NCI-H2196 (cell line): ENCODE measurements around the gene CIROP.

Experiments used
- DNase-seq: peaks from one replicate; lab custom pipeline; 2025; ENCODE audit not compliant: unreplicated experiment; lab: John Stamatoyannopoulos, UW

CIROP gene

GRCh38 chr14:23093991-23094665, 10.7 kb downstream of the CIROP start:
- DNase-seq: no peak

DNA sequence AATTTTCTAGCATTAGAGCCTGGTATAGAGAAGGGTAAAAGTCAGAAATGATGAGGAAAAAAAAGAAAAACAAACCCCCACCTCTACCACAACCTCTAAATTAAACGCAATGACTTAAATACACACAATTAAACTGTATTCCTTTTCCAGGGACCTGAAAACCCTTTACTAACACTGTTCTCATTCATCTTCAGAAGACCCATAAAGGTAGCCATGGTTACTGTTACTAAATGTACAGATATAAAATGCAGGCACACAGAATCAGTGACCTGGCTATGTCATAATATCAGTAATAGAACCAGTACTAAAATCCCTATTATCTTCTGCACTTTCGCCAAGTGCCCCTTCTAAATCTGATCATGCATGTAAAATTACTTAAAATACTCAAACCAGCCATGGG, 11.3 kb downstream of the CIROP start:
- DNase-seq: no peak

DNA sequence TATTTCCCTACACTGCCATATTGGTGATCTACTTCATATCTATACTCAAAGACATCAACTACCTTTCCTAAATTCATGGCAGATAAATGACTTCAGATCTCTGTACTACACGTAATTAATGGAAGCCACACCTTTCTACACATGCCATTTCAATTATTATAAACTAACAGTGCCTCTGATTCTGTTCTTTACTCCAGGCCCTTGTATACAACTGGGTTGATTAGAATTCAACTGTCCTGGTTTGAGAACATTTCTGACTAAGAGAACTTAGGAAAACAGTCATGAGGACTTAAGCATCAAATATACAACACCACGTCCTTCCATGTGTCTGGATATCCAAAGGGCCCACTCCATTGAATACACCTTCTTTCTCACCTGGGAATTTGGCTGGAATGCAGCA, 11.7 kb downstream of the CIROP start:
- DNase-seq: no peak

DNA sequence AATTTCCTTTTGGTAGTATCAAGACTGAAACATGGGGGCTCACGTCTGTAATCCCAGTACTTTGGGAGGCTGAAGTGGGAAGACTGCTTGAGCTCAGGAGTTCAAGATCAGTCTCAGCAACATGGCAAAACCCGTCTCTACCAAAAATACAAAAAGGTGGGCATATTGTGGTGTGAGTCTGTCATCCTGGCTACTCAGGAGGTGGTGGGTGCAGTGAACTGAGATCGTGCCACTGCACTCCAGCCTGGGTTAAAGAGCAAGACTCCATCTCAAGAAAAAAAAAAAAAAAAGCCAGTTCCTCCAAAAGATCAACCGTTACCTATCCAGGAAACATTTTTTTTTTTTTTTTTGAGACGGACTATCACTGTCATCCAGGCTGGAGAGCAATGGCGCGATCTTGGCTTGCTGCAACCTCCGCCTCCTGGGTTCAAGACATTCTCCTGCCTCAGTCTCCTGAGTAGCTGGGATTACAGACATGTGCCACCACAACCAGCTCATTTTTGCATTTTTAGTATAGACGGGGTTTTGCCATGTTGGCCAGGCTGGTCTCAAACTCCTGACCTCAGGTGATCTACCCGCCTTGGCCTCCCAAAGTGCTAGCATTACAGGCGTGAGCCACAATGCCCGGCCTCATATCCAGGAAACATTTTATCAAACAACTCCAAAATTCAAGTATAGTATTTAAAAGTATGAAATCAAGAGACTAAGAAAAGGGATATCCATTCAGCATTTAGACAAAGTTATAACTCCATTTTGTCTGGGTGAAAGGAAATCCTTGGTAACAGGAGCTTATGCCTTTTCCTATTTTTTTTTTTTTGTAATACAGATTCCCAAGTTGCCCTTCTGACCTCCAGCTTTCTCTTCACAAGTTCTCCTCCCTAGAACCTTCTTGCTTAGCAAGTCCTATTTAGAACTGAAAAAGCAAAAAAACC, 13.2 kb downstream of the CIROP start:
- no peak for DNase-seq

GRCh38 chr14:23090254-23090636, 14.5 kb downstream of the CIROP start:
- DNase-seq: no peak

- no peak for DNase-seq
Measured at GRCh38 chr14:23089498-23090253, 15.1 kb downstream of the CIROP start.

GRCh38 chr14:23086565-23086964, 18.2 kb downstream of the CIROP start:
- DNase-seq: no peak

DNA sequence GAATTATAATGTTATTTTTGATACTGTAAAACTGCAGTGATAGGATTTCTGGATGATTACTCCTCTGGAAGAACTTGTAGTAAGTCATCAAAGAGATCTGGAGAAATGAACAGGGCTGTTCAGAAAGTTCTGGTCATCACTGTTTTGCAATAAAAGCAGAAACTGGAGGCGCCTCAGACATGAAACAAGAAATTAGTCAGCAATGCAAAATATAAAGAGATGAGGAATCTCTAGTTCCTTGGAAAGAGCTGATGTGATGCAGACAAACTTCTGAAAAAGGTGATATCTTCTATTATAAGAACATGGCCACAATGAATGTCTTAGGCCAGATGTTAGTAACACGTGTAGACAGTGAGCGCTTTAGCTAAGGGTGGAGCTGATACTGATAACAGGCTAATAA, 19.3 kb downstream of the CIROP start:
- DNase-seq: no peak

GRCh38 chr14:23080474-23080873, 24.3 kb downstream of the CIROP start:
- DNase-seq: no peak

- DNase-seq: no peak
Measured at GRCh38 chr14:23079716-23080115, 25.1 kb downstream of the CIROP start.

GRCh38 chr14:23078692-23079116, 26.1 kb downstream of the CIROP start:
- DNase-seq: no peak

DNA sequence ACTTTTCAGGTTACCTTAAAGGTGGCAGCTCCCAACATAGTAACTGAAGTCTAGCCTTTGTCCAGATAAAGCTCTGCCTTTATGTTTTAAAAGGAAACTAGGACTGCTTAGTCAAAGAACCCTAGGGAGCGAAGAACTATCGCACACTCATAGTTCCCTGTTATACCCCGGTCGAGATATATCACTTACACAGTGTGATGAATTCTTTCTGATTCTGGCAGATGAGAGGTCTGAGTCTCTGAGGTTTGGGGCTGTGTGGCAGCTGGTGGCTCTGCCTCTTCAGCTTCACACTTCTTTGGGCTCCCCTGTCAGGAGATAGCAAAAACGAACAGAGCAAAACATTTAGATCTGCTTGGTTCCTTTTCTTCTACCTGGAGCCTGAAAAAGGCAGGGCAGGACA, 26.8 kb downstream of the CIROP start:
- no peak for DNase-seq

DNA sequence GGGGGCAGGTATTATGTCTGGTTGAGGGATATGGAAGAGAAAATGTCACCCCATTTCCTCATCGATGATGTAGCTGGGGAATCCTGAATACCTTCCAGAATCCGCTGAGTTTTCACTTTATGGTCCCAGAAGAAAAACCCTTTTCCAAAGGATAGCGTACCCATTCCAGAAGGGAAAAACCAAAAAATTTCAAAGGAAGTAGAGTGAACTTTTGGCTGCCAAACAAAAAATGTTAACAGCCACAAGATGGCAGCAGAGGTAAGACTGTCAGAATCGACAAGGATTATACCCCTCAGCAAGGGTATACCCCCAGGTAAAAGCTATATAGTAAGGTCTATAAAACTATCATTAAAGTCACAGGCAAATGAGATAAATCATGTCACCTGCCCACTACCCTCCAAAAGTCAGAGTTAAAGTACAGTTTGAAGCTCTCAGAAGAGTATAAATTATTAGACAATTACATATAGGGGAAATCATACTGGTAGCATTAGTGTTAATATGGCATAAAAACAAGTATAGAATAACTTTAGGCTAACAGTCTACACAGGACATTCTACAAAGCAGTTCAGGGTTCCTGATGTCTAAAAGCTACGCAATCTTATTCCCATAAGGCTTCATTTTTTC, 27.9 kb downstream of the CIROP start:
- no peak for DNase-seq

DNA sequence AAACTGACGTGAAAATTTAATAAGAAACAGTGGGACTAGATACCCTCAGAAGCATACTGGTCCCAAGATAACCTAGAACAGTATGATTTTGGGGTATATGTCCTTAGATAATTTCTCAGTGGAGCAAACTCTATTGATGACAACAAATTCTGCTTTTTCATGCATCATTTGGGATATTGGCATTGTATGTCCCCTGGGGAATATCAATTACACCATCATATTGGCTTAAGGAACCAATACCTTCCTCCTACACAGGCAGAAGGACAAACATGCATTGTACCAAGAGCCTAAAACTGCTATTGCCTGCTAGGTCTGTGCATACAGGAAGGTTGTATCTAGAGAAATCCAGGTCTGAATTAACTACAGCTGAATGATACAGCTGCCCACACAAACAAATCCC, 29.9 kb downstream of the CIROP start:
- DNase-seq: no peak

- DNase-seq: no peak
Measured at GRCh38 chr14:23071921-23072539, 32.8 kb downstream of the CIROP start.

DNA sequence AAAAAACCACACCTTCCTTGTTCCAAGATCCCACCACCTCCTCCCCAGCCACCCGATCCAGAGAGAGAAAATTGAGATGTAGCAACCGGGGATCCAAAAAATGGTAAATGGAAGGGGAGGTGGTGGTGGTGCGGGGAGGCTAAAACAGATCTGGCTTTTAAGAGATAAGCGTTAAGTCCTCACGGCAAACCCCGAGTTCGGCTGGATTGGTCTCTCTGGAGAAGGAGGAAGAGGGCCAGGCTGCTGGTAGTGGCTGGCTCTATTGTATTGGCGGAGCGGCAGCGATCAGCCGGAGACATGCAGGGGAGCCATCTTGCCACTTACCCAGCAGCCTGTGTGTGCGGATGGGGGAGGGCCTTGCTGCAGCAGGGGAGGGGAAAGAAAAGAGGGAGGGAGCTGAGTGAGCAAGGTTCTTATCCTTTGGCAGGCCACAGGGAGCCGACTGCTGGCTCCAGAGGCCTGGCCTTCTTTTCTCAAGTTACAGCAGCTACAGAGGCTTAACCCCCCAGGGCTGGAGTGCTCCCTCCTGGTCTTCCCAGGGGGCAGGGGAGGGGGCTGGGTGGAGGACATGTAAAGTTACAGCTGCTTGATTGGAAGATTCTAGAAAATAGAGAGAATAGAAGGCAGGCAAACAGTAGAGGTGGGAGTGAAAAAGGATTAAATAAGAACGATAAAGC, 33.4 kb downstream of the CIROP start:
- no peak for DNase-seq

DNA sequence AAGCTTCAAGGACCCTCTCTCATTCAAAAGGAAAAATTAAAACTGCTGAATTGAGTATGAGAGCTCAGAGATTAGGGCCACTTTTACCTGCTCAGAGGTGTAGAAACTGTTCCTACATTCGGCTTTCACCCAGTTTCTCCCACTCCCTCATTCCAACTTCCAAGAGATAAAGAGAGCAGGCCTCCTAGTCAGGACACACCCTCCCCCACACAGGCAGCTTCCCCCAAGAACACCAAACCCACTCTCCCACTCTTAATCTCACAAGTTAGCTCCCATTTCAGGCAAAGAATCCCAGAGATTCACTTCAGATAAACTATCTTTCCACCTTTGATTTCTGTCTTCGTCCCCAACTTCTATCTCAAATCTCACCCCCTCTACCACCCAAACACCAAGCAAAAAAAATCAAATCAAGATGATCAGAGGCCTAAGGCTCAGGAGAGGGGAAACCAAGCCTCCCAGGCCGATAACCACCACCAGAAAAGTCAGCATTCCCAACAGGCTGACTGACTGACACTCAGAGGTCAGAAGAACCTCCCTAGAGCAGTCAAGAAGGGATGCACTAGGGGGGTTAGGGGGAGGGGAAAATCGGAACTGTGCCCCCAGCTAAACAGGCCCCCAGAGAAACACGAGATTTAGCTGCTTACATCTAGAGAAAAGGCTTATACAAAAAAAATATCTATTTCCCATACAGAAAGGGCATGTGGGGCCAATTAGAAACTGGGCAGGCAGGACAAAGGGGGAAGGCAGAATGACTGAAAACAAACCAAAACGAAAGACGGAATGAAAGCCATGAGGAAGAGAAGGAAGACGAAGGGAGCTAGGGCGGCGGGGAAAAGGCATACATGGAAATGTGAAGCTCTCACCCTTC, 34.3 kb downstream of the CIROP start:
- DNase-seq: no peak

GRCh38 chr14:23069413-23069806, 35.4 kb downstream of the CIROP start:
- no peak for DNase-seq

GRCh38 chr14:23068789-23069412, 35.9 kb downstream of the CIROP start:
- DNase-seq: no peak
